Thymus (tissue), 11 donors: Measurements from ENCODE around the gene PIGC. TPM values are rescaled to one million over a fixed set of nuclear protein-coding genes. Genes with fewer than 3 reads are reported as not detected.

Experiments used
- DNase-seq, 9 donors: peaks; one replicate each; pipeline ENCODE4 v3.0.0-alpha.2; 2013; ENCODE audit warnings: low spot score in 9 of 9, low read depth in 6 of 9, missing footprints in 1 of 9
- H3K27ac ChIP-seq, 2 donors: one replicate each; pipeline ENCODE4 v1.5.1; 2013; ENCODE audit warnings: control low read depth in 1 of 2, low read depth in 1 of 2, low read length in 1 of 2, mild to moderate bottlenecking in 1 of 2, moderate library complexity in 1 of 2
- H3K27me3 ChIP-seq, 2 donors: one replicate each; pipeline ENCODE4 v1.5.1; 2013; ENCODE audit warnings: low read length in 1 of 2; ENCODE audit not compliant: control insufficient read depth in 2 of 2, insufficient read depth in 1 of 2
- H3K36me3 ChIP-seq, 2 donors: one replicate each; pipeline ENCODE4 v1.5.1; 2013; ENCODE audit warnings: low read length in 1 of 2, mild to moderate bottlenecking in 1 of 2, moderate library complexity in 1 of 2; ENCODE audit not compliant: control insufficient read depth in 2 of 2, insufficient read depth in 2 of 2
- H3K4me1 ChIP-seq, 2 donors: one replicate each; pipeline ENCODE4 v1.5.1; 2013; ENCODE audit warnings: low read length in 2 of 2; ENCODE audit not compliant: control insufficient read depth in 2 of 2, insufficient read depth in 2 of 2
- H3K4me3 ChIP-seq, 2 donors: one replicate each; pipeline ENCODE4 v1.5.1; 2013; ENCODE audit warnings: low read length in 2 of 2, control low read depth in 1 of 2, mild to moderate bottlenecking in 1 of 2
- H3K9me3 ChIP-seq, 2 donors: one replicate each; pipeline ENCODE4 v1.5.1; 2013; ENCODE audit warnings: low read length in 1 of 2, mild to moderate bottlenecking in 1 of 2; ENCODE audit not compliant: control insufficient read depth in 2 of 2, insufficient read depth in 1 of 2
- WGBS: extraction: QIAGEN DNeasy Blood & Tissue Kit; methylation state at CpG from one replicate; pipeline ENCODE4 v1.1.7; 2013; 5-methylcytosine and 5-hydroxymethylcytosine counted together
- polyA plus RNA-seq: library from polyadenylated mRNA; stranded (reverse); fragments of 200-250 nt; gene quantifications from one replicate; pipeline ENCODE4 v1.2.3, GENCODE V29; 2013
- total RNA-seq: library from RNA; stranded (reverse); fragments of 120-200 nt; gene quantifications from one replicate; pipeline ENCODE4 v1.2.4, GENCODE V29; 2013
- donor health status: healthy.

The PIGC gene
- total and polyA plus RNA-seq, 2 donors = 32.1 to 41.0 TPM

DNA sequence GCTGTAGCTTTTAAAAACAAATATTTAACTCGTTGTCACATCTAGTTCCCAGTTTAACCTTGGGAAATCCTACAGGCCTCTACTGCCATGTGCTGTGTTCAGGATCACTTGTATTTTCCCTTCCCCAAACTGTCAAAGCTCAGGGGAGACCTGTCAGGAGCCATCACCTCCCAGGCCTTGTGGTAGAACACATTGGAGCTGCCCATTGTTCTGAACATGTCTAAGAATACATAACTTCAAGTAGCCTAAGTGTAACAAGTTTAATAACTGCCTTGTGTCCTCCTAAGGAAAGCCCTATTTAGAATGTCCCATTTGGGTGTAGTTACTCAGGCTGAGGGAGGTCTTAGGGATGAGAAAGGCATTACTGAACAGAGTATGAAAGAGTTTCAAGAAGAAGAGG is 28.6 kb upstream of the PIGC start:
- 69% methylated on average over 1 of the region's 1 CpG for WGBS
- H3K4me3 ChIP-seq = no peak overlapping the region
- H3K27me3 ChIP-seq = no peaks in the 10 kb centered on the region
- H3K9me3 ChIP-seq = no peaks in the 10 kb centered on the region
- H3K4me1 ChIP-seq = no peaks in the 10 kb centered on the region
- H3K36me3 ChIP-seq = no peaks in the 10 kb centered on the region
- H3K27ac ChIP-seq = no peak overlapping the region
- no peak for DNase-seq

GRCh38 chr1:172471666-172472065 is 27.8 kb upstream of the PIGC start:
- no peaks in the 10 kb centered on the region for H3K27me3 ChIP-seq
- H3K36me3 ChIP-seq = no peaks in the 10 kb centered on the region
- no peaks in the 10 kb centered on the region for H3K9me3 ChIP-seq
- H3K27ac ChIP-seq = no peak overlapping the region
- H3K4me1 ChIP-seq = no peaks in the 10 kb centered on the region
- DNase-seq = no peak
- 97% methylated on average over 1 of the region's 1 CpG for WGBS
- H3K4me3 ChIP-seq = no peak overlapping the region

GRCh38 chr1:172470149-172470548 is 26.3 kb upstream of the PIGC start:
- 96% methylated on average over 2 of the region's 2 CpGs for WGBS
- no peak for DNase-seq
- Histone ChIP-seq H3K27me3 (no peaks in the 10 kb centered on the region), H3K9me3 (no peaks in the 10 kb centered on the region), H3K4me3 (no peak overlapping the region), H3K4me1 (no peaks in the 10 kb centered on the region), H3K36me3 (no peaks in the 10 kb centered on the region), H3K27ac (no peak overlapping the region)

DNA sequence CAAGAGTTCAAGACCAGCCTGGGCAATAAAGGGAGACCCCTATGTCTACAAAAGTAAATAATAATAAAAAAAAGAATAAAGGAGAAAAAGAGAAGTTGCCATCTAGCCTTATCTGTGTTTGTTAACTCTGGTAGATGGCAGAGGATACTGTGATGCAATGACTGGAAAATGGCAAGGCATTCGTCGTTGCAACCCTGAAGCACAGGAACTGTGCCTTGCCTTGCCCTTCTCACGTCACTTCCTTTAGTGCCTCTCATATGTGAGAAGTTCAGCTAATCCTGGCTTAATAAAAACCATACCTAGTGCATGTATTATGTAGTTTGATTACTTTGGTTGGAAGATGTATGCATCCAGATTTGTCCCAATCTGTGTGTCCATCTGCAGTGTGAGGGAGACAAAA is 25.8 kb upstream of the PIGC start:
- no peak overlapping the region for H3K27ac ChIP-seq
- no peak overlapping the region for H3K4me3 ChIP-seq
- 96% methylated on average over 3 of the region's 3 CpGs for WGBS
- no peaks in the 10 kb centered on the region for H3K27me3 ChIP-seq
- no peaks in the 10 kb centered on the region for H3K9me3 ChIP-seq
- DNase-seq = no peak
- no peaks in the 10 kb centered on the region for H3K4me1 ChIP-seq
- no peaks in the 10 kb centered on the region for H3K36me3 ChIP-seq

- no peaks in the 10 kb centered on the region for H3K4me1 ChIP-seq
- H3K4me3 ChIP-seq = no peak overlapping the region
- no peak for DNase-seq
- H3K27me3 ChIP-seq = no peaks in the 10 kb centered on the region
- H3K27ac ChIP-seq = no peak overlapping the region
- no peaks in the 10 kb centered on the region for H3K9me3 ChIP-seq
- H3K36me3 ChIP-seq = no peaks in the 10 kb centered on the region
- 97% methylated on average over 5 of the region's 5 CpGs for WGBS
These were observed 24.4 kb upstream of the PIGC start for GRCh38 chr1:172468296-172468695.

- H3K27me3 ChIP-seq = no peaks in the 10 kb centered on the region
- 77% methylated on average over 3 of the region's 3 CpGs for WGBS
- DNase-seq = no peak
- H3K4me1 ChIP-seq = no peaks in the 10 kb centered on the region
- H3K9me3 ChIP-seq = no peaks in the 10 kb centered on the region
- no peak overlapping the region for H3K4me3 ChIP-seq
- H3K27ac ChIP-seq = no peak overlapping the region
- no peaks in the 10 kb centered on the region for H3K36me3 ChIP-seq
These were observed 23.6 kb upstream of the PIGC start for GRCh38 chr1:172467446-172467845.

DNA sequence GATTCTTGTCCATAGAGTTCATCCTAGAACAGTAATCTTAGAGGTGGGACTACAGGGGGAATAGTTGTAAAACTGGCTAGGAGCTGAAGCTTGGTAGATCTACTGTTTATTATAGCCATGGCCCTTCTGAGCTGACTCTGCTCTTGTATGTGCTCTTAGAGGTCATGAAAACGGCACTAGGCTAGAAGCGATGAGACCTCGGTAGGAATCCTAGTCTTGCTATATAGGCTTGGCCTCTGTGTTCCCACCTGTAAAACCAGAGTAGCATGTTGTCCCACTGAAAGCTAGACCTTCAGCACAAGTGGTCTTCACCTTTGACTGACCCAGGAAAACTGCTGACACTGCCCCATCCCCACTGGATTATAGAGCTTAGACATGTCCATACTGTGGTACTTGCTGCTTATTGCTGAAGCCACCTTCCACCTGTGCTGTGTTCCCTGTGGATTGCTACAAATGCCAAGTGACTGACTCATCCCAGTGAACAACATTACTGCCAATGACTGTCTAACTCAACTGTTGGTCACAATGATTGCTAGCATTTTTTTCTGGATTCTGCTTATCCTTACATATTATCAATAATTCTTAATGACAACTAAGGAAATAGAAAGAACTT is 23.0 kb upstream of the PIGC start:
- Histone ChIP-seq H3K4me1 (no peaks in the 10 kb centered on the region), H3K36me3 (no peaks in the 10 kb centered on the region), H3K27ac (no peak overlapping the region), H3K27me3 (no peaks in the 10 kb centered on the region), H3K4me3 (no peak overlapping the region), H3K9me3 (no peaks in the 10 kb centered on the region)
- DNase-seq = no peak
- 97% methylated on average over 3 of the region's 3 CpGs for WGBS

- Histone ChIP-seq H3K36me3 (no peaks in the 10 kb centered on the region), H3K4me1 (no peaks in the 10 kb centered on the region), H3K27ac (no peak overlapping the region), H3K9me3 (no peaks in the 10 kb centered on the region), H3K27me3 (no peaks in the 10 kb centered on the region), H3K4me3 (no peak overlapping the region)
- no peak for DNase-seq
- 98% methylated on average over 1 of the region's 1 CpG for WGBS
These were observed 21.7 kb upstream of the PIGC start for GRCh38 chr1:172465617-172466016.

DNA sequence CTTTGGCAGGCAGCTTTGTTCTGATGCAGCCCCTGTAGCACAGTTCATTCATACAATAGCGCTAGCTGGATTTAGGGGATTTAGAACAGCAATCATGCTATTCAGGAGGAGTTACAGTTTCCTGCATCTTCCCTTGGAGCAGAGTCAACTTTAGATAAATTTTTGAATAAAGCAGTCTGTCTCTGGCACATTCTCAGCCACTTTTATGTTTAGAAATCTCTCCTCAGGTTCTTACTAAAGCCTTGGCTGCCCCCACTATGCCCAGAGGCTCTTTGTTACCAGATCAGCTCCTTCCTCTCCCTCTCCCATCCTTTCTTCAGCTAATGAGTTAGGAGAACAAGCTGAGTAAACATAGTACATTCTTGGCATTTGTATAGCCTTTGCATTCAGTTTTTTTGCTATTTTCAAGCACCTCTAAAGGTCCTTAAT is 17.0 kb upstream of the PIGC start:
- H3K4me1 ChIP-seq = no peaks in the 10 kb centered on the region
- no peak overlapping the region for H3K27ac ChIP-seq
- no peaks in the 10 kb centered on the region for H3K9me3 ChIP-seq
- no peaks in the 10 kb centered on the region for H3K36me3 ChIP-seq
- no peak for DNase-seq
- H3K4me3 ChIP-seq = no peak overlapping the region
- WGBS = 94% methylated on average over 1 of the region's 1 CpG
- H3K27me3 ChIP-seq = no peaks in the 10 kb centered on the region

DNA sequence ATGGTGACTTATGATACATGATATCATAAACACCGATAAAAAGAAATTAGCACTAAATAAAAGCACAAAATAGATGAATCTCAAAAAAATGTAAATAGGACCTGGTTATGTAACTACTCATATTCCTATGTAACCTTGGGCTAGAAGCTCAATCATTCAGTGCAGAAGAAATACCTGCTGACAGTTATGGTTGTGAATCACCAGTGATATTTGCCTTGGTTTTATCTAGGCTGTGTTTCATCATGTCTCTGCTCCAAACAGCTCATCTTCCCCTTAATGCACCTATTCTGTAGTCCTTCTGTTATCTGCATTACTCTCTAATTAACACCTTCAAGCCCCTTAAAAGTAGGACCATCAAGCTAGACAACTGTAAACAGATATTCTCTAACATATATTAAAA is 16.3 kb upstream of the PIGC start:
- WGBS = 100% methylated on average over 1 of the region's 1 CpG
- no peak overlapping the region for H3K4me3 ChIP-seq
- no peaks in the 10 kb centered on the region for H3K9me3 ChIP-seq
- no peaks in the 10 kb centered on the region for H3K4me1 ChIP-seq
- DNase-seq = no peak
- no peaks in the 10 kb centered on the region for H3K27me3 ChIP-seq
- no peaks in the 10 kb centered on the region for H3K36me3 ChIP-seq
- no peak overlapping the region for H3K27ac ChIP-seq
